Coronary artery (tissue), 2 donors: ENCODE results near the gene CACNA1B.
"Not testable (repeated sequence)": the region's sequence is repeated elsewhere in the genome, so short reads cannot be mapped to it uniquely, and the experiment has no call there.

ENCODE experiments used
- DNase-seq: peaks from one replicate; pipeline ENCODE4 v3.0.0-alpha.2; 2017; ENCODE audit warnings: low spot score
- H3K27ac ChIP-seq, 2 donors: fragments of 200-600 bp; sonication (generic); one replicate each; pipeline ENCODE4 v1.5.1; 2016 to 2019
- H3K4me3 ChIP-seq: fragments of 200-600 bp; sonication (generic); 2 replicates; pipeline ENCODE4 v1.5.1; 2016; ENCODE audit warnings: mild to moderate bottlenecking, moderate library complexity
- TF ChIP-seq, protein P1 (sequence below): fragments of 200-600 bp; sonication (generic); IDR thresholded peaks from one replicate; pipeline ENCODE4 v1.5.1; 2019; ENCODE audit warnings: antibody characterized with exemption

Gene CACNA1B

DNA sequence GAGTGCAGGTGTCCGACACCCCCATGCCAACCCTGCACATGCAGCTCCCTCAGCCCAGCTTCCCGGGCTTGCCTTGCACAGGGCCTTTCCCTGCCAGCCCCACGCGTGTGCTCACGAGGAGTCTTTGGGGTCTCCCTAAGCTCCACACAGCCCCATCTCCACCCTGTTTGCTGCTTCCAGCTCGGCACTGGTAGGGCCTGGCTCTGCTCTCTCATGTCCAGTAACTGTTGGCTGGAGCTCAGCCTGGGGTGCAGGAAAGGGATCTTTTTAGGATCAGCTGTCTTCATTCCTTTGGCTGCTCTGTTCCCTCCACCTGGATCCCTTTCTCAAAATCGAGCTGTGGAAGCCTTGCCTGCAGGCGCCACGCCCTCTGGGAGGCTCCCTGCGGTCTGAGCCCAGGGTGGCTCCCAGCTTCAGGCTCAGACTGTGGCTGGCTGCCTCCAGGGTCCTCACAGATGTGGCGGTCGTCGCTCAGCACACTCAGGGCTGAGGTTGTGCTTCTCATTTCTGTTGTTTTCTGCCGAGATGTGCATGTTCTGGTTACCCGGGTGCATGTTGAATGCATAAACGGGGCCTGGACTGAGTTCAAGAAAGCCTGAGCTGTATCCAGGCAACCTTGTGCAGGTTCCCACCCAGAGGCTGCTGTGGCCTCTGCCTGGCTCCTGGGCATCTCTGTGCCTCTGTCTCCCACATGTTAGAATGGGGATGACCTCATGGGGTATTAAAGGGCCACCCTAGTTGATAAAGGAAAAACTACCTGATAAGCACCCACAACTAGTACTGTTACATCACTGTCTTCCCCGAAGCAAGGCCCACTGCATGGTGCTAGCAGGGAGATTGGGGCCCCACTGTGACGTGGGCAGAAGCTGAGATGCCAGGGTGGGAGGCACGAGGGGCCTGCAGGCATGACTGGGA is 4.3 kb downstream of the CACNA1B start:
- TF ChIP-seq, protein P1, sequence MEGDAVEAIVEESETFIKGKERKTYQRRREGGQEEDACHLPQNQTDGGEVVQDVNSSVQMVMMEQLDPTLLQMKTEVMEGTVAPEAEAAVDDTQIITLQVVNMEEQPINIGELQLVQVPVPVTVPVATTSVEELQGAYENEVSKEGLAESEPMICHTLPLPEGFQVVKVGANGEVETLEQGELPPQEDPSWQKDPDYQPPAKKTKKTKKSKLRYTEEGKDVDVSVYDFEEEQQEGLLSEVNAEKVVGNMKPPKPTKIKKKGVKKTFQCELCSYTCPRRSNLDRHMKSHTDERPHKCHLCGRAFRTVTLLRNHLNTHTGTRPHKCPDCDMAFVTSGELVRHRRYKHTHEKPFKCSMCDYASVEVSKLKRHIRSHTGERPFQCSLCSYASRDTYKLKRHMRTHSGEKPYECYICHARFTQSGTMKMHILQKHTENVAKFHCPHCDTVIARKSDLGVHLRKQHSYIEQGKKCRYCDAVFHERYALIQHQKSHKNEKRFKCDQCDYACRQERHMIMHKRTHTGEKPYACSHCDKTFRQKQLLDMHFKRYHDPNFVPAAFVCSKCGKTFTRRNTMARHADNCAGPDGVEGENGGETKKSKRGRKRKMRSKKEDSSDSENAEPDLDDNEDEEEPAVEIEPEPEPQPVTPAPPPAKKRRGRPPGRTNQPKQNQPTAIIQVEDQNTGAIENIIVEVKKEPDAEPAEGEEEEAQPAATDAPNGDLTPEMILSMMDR: no peak
- Histone ChIP-seq H3K27ac (no peak overlapping the region), H3K4me3 (no peak overlapping the region)
- no peak for DNase-seq

DNA sequence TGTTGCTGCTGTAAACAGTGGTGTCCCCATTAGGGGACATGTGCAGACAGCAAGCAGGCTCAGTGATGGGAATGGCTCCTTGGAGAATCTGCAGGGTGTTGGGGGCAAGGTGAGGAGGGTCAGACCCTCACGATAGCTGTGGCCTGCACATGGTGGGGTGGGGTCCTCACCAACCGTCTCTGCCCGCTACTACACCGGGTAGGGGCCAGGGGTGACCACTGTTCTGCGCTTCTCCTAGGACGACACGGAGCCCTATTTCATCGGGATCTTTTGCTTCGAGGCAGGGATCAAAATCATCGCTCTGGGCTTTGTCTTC is 4.9 kb downstream of the CACNA1B start:
- no peak overlapping the region for H3K4me3 ChIP-seq
- DNase-seq: no peak
- TF ChIP-seq, protein P1: no peak

DNA sequence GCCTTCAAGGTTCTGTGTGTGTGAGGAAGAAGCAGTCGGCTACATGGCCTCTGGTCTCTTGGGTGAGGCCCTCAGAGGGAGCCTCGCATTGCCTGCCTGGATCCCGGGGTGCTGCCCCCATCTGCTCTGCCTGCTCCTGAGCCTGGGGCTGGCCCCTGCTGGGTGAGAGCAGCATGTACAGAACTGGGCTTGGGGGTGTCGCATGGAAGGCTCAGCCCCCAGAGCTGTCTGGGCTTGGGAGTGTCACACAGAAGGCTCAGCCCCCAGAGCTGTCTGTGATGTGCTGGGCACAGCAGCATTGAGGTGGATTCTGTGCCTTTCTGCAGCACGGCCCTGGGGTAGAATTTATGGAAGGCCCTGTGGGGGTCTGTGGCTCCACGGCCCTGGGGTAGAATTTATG is 6.4 kb downstream of the CACNA1B start:
- not testable (repeated sequence) for H3K4me3 ChIP-seq, DNase-seq, H3K27ac ChIP-seq

More for the DNA sequence above, 4.9 kb downstream of the CACNA1B start:
- H3K27ac ChIP-seq: no peak overlapping the region

DNA sequence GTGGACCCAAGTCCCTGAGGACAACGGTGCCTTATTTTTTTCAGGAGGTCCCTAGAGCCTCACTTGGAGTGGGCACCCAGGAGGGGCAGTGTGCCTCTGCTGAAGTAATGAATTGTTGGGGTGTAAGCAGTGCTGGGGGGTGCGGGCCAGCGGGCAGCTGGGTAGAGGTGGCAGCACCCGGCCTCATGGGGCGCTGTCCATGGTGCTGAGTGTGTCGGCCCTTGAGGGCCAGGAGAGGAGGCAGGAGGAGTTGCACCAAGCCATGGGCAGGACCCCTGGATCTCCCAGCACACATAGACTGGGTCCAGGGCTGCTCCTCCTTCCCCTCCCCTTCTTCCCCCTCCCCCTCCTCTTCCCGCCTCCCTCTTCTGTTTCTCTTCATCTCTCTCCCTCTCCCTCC is 7.0 kb downstream of the CACNA1B start:
- H3K4me3 ChIP-seq, H3K27ac ChIP-seq, DNase-seq: not testable (repeated sequence)

DNA sequence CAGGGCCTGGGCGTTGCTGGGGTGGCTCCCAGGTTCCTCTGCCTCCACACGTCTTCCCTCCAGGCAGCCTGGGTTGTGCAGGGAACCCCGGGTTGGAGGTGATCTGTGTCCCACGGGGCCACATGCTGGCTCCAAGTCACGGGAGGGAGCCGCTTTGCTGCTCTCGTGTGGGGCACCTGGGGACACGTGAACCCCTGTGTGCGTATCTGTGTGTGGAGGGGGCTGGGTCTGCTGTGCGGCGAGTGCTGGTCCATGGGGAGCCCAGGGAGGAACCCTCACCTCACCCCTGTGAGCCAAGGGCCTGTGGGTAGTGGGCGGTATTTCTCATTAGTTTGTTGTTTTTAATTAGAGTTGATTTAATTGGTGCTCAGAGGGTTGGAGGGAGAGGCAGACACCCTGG is 7.5 kb downstream of the CACNA1B start:
- not testable (repeated sequence) for H3K4me3 ChIP-seq, DNase-seq, H3K27ac ChIP-seq

DNA sequence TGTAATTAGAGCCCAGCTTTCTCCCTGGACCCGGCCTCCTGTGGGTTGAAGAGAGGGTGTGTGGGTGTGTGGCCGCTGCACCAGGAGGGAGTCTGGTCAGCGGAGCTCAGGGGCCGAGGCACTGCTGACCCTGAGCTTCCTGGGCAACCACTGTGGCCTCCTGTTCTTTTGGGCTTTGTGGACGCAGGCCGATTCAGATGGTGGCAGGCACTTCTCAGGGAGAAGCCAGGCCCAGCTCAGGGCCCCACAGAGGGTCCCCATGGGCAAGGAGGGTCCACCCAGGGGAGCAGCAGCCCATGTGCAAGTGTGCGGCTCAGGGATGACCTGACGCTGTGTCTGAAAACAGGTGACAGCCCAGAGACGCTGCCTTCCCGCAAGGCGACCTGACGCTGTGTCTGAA is 11.0 kb downstream of the CACNA1B start:
- H3K27ac ChIP-seq, H3K4me3 ChIP-seq, DNase-seq: not testable (repeated sequence)

DNA sequence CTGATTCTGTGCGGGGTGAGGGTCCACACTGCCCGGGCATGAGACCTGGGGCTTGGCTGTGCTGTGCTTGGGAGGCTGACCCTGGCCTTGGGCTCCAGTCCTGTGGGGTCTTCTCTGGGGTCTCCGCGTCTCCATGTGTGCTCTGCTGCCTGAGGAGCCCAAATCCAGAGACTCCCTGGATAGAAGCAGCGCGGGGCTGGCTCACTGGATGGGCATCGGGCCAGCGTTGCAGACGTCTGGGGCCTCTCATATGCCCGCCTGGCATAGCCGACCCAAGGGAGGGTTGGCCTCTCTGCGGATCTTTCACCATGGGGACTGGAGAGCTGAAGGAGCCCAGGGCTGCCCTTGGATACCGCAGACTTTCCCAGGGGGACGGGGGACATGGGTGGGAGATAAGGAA is 12.4 kb downstream of the CACNA1B start:
- H3K27ac ChIP-seq, H3K4me3 ChIP-seq, DNase-seq: not testable (repeated sequence)

DNA sequence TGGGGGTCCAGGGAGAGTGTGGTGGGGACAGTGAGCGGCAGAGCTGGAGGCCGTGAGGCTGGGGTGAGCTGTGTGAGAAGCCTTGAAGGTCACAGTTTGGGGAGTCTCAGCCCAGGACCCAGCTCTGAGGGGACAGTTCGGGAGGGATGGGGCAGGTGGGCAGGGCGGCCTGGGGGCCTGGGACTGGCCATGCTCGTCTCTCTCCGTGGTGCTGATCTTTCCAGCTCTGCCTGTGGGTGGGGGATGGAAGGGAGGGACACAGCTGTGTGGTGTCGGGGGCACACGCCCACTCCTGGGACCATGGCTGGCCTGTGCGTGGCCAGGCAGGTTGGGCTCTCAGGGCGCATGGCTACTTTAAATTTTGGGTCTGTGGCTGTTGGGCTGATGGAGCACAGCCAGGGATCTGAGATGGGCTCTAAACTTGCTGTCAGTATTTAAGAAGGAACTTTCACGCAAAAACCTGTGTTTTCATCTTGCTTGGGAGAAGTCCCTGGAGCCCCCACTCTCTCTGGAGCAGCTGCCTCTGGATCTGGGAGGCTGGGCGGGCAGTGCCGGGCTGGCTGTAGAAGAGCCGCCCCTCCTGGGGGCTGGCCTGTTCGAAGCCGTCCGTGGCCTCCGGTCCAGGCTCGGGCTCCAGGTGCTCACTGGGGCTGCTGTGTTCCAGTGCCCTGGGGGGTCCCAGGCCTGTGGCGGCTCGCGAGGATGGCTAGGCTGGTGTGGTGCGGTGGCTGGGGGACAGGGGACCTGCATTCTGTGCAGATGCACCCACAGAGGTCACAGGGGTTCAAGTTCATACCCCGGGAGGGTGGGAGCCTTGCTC is 13.4 kb downstream of the CACNA1B start:
- H3K4me3 ChIP-seq, H3K27ac ChIP-seq, DNase-seq: not testable (repeated sequence)

DNA sequence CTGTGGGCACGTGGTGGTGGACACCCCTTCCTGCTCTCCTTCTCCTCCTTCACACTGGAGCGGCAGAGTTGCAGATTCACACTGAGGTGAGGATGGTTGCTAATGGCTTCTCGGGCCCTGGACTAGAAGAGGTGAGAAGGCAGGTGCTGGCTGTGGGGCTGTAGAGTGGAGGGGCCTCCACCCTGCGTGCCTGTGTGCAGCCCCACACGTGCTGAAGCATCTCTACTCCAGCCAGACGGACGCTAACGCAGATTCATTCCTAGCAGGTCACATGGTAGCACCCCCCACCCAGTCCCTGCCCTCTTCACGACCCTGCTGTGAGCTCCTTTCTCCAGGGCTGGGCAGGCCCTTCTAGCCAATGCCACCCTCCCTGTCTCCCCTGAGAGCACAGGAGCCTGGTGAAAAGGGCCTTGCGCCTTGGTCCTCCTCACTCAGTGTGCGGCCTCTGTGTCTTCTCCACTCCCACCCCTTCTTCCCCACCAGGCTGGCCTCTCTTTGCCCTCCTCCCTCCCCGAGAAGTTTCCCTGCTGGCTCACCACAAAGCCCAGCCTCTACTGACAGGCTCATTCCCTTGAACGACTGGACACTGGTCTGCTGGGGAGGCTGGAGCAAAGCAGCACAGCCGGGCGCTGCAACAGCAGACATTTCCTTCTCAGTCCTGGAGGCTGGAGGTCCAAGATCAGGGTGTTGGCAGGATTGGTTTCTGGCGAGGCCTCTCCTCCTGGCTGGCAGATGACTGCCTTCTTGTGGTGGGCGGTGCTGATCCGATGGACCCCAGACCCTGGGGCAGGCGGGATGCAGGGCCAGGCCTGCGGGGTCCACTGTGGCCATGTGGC is 14.2 kb downstream of the CACNA1B start:
- no peak for DNase-seq
- H3K4me3 ChIP-seq: no peak overlapping the region
- TF ChIP-seq, protein P1: no peak

More for the DNA sequence above, 14.2 kb downstream of the CACNA1B start:
- no peak overlapping the region for H3K27ac ChIP-seq
